Gastroesophageal sphincter (tissue), 3 donors: Measurements from ENCODE around the gene SRSF9.

Source experiments
- EP300 ChIP-seq: sonication (generic); formaldehyde crosslinking; IDR thresholded peaks from one replicate; pipeline ENCODE4 v1.6.1; 2017; ENCODE audit warnings: antibody characterized with exemption, mild to moderate bottlenecking
- POLR2A ChIP-seq, 2 donors: fragments of 450-650 bp; IDR thresholded peaks; one replicate each; pipeline ENCODE4 v1.6.1; 2017; ENCODE audit warnings: antibody characterized with exemption in 2 of 2, mild to moderate bottlenecking in 2 of 2, moderate library complexity in 1 of 2
- POLR2AphosphoS5 ChIP-seq: sonication (generic); formaldehyde crosslinking; IDR thresholded peaks from one replicate; pipeline ENCODE4 v1.6.1; 2017; ENCODE audit warnings: antibody characterized with exemption
- TF ChIP-seq, protein P1 (sequence below), 4 experiments: fragments of 200-600 bp in 2 of 4; fragments of 450-650 bp in 2 of 4; sonication (generic) in 1 of 4; IDR thresholded peaks; one replicate each; pipeline ENCODE4 v1.5.1; 2017 to 2019; ENCODE audit warnings: antibody characterized with exemption in 4 of 4, mild to moderate bottlenecking in 2 of 4, moderate library complexity in 2 of 4

DNA sequence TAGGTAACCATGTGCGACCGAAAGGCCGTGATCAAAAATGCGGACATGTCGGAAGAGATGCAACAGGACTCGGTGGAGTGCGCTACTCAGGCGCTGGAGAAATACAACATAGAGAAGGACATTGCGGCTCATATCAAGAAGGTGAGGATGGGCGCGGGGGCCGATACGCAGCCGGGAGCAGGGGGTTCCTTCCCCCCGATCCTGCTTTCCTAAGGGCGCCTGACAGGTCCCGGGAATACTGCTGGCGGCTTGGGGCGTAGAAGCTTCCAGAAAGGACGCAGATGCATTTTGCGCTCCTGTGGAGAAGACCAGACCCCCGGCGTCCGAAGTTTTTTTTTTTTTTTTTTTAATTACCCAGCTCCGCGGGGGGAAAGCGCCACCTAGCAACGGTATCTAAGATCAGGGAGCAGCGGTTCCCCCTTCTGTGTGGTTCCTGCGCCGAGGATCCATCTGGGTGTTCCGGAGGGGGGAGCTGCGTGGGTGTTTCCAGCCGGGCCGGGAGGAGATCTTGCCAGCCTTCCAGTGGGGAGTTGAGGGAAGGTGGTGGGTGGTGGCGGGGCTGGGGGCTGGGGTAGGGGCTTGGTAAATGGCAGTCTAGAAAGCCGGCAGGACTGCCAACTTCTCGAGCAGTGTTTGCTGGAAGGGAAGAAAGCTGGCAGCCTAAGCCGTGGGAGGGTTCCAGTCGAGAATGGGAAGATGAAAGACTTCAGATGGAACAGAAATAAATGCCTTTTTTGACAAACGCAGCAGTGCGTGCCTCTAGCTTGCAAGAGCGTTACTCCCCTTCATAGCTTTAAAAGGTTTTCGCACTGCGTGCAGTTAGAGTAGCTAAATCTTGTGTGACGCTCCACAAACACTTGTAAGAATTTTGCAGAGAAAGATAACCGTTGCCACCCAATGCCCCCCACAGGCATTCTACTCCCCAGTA, 27.1 kb upstream of the SRSF9 start:
- TF ChIP-seq POLR2A (IDR thresholded peaks at IDR 0.05) (no peak), EP300 (no peak), POLR2AphosphoS5 (no peak)
- TF ChIP-seq, protein P1, sequence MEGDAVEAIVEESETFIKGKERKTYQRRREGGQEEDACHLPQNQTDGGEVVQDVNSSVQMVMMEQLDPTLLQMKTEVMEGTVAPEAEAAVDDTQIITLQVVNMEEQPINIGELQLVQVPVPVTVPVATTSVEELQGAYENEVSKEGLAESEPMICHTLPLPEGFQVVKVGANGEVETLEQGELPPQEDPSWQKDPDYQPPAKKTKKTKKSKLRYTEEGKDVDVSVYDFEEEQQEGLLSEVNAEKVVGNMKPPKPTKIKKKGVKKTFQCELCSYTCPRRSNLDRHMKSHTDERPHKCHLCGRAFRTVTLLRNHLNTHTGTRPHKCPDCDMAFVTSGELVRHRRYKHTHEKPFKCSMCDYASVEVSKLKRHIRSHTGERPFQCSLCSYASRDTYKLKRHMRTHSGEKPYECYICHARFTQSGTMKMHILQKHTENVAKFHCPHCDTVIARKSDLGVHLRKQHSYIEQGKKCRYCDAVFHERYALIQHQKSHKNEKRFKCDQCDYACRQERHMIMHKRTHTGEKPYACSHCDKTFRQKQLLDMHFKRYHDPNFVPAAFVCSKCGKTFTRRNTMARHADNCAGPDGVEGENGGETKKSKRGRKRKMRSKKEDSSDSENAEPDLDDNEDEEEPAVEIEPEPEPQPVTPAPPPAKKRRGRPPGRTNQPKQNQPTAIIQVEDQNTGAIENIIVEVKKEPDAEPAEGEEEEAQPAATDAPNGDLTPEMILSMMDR (IDR thresholded peaks at IDR 0.05): peak in 1 of 4 experiments; percentile 24
